ENCODE data around the gene GUCY1A1.
"Not testable (repeated sequence)": the region's sequence is repeated elsewhere in the genome, so short reads cannot be mapped to it uniquely, and the experiment has no call there.

GUCY1A1 gene

GRCh38 chr4:155666344-155667221 lies at the start of gene GUCY1A1:
Gene GUCY1A1, plus strand, starts transcription at chr4:155666848. Its CDS starts 30,020 bp downstream, at chr4:155696868.
- DNase-seq, result no peak

DNA sequence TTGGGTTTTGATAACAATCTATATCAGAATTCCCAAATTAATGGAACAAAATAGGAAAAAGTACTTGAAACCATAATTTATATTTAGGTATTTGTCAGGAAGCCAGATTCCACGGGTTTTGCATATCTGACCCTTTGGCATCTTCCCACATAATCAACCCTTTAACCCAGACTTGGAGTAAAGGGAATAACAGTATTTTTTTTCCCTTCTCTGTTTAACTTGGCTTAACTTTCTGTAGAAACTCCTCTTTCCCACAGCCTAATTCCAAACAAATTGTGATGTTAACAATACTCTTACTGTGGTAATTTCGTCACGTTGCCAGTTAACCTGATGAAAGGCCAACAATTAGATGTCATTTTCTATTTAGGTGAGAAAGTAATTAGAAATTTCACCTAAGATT lies 49.4 kb upstream of the GUCY1A1 start:
- no peak for DNase-seq

DNA sequence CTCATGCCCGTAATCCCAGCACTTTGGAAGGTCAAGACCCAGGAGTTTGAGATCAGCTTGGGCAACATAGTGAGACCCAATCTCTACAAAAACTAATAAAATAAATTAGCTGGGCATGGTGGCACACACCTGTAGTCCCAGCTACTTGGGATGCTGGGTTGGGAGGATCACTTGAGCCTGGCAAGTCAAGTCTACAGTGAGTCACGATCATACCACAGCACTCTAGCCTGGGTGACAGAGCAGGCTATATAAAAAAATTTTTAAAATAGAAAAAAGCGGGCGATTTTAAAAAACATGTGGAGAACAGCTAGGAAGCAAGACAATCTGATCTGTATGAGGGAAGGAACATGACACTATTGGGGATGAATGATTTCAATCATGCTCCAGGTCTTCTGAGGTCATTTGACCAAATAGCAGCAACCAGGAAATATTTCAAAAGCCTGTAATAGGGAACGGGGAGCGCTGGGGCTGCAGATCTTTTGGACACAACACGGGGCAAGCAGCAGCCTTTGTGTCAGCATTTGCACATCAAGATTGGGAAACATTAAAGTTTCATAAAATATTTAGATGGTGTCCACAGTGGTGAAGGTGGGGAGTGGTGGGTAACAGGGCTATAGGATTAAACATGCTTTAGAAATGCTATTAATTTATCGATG lies 48.3 kb upstream of the GUCY1A1 start:
- no peak for DNase-seq

- no peak for DNase-seq
Measured at GRCh38 chr4:155620637-155621036, 46.0 kb upstream of the GUCY1A1 start.

DNA sequence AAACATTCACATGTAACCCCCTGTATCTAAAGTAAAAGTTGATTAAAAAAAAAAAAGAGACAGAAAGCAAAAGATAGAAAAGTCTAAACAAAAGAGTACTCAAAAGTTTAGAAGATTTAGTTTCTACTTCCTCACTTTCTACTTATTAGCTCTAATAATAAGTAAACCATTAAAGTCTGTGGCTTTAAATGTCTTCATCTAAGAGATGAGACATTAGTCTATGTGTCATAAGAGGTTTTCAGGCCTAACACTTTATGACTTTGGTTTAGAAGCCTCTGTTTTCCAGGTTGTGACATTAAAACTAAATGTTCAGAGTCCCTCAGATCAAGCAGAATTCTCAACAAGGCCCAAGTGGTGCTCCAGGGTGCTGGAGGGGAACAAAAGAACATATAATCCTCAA lies 42.2 kb upstream of the GUCY1A1 start:
- DNase-seq, result no peak

GRCh38 chr4:155626561-155626960 lies 40.1 kb upstream of the GUCY1A1 start:
- DNase-seq, result no peak

GRCh38 chr4:155629183-155629825 lies 37.3 kb upstream of the GUCY1A1 start:
- no peak for DNase-seq

DNA sequence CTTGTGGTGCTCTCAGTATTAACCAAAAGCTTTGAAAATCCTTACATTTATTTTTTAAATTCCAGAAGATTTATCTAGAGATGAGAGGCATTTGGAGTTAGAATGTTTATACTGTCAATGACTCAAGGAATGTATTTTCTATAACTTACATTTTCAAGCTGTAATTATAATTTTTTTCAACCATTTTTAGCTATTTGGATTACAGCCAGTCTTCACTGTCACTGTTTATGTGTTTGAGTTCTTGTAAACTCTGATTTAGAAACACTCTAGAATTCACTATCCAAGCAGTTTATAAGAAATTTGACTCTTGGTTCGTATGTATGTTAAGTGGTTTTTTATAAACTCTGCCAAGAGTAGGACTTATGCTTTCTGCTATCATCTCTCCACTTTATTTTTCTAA lies 36.7 kb upstream of the GUCY1A1 start:
- no peak for DNase-seq

DNA sequence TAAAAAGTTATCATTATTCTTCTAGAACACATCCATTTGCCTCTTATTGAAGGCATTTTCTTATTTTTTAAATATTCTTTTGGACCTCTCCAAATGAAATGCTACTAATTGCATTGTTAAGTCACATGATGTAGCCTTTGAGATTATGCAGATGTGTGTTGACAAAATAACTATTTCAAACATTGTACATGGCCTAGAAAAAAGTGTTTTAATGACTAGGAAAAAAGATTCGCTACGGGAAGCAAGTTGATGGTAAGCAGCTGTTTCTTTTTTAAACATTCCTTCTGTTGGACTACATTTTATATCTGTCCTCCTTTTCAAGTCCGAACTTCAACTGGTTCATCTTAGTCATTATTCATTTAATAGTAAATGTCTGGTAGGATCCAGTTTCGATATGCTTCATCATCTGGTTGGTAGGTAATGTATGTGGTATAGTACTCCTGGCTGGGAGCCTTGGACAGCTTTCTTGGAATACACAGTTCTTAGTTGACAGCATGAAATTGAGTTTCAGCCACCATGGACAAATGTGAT lies 34.3 kb upstream of the GUCY1A1 start:
- DNase-seq, result no peak

GRCh38 chr4:155638195-155638965 lies 28.3 kb upstream of the GUCY1A1 start:
- no peak for DNase-seq

DNA sequence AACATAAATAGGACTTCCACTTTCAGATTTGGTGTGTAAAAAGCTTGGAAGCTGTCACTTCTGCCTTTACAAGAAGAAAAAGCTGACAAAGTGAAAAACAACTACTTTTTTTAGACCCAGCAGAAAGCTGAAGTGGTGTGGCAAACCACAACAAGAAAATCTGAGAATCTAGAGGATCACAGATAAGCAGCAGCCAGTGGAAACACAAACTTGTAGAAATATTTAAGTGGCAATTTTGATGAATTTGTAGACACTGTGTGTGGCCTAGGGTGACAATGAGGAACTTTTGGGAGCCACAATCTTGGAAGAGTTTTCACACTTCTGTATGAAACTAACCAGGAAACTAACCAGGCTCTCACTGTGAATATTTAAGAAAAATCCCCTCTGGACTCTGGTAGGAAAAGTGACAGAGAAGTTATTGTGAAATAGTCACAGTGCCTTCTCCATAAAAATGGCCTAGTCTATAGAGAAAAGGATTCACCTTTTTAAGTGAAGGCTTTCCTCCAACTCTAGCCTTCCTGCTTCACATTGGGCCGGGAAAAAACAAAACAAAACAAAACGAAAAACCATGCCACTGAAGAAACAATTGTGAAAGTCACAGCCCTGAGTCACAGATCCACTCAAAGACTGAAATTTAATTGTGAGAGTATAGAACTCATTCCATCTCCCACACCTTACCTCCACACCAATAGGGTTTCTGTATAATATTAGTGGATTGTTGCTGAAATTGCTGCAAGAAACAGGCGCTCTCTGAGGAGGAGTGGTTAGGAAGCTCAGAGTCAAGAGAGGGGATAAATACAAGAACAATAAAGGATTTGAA lies 26.7 kb upstream of the GUCY1A1 start:
- no peak for DNase-seq

DNA sequence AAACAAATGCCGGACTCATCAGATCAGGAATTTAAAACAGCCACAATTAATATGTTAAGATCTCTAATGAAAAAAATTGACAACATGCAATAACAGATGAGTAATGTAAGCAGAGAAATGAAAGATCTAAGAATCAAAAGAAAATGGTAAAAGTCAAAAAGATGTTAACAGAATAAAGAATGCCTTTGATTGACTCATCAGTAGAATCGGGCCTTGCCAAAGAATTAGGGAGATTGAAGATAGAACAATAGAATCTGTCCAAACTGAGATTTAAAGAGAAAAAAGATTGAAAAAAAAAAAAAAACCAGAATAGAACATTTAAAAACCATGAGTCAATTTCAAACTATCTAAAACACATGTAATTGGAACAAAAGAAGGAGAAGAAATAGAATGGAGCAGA lies 25.9 kb upstream of the GUCY1A1 start:
- DNase-seq, result no peak

GRCh38 chr4:155643087-155643486 lies 23.6 kb upstream of the GUCY1A1 start:
- no peak for DNase-seq

GRCh38 chr4:155646001-155646400 lies 20.6 kb upstream of the GUCY1A1 start:
- no peak for DNase-seq

- DNase-seq, result not testable (repeated sequence)
Measured at GRCh38 chr4:155650785-155651184, 15.9 kb upstream of the GUCY1A1 start.

GRCh38 chr4:155653052-155653451 lies 13.6 kb upstream of the GUCY1A1 start:
- no peak for DNase-seq

- no peak for DNase-seq
Measured at GRCh38 chr4:155656025-155656424, 10.6 kb upstream of the GUCY1A1 start.

- no peak for DNase-seq
Measured at GRCh38 chr4:155657169-155657568, 9.5 kb upstream of the GUCY1A1 start.

GRCh38 chr4:155657985-155658680 lies 8.5 kb upstream of the GUCY1A1 start:
- no peak for DNase-seq

DNA sequence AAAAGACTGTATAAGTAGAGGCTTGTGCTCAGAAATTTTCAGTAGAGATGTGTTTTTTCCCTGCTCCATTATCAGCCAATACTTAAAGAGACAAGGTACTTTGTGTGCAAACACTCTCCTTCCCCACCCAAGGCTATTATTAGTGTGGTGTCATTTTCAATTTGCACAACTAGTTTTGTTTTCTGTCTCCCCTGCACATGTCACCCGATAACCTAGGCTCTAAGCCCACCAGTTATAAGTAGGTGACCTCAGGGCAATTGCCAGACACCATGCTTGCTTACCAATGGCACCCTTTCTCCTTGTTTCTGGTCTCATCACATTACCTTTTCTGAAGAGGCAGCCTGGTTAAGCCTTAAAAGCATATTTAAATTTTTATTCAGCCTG lies 8.0 kb upstream of the GUCY1A1 start:
- DNase-seq, result no peak

GRCh38 chr4:155659176-155659575 lies 7.5 kb upstream of the GUCY1A1 start:
- no peak for DNase-seq

Data from GF-D8 (cell line).